Gastroesophageal sphincter (tissue), 4 donors: ENCODE data around the gene GCDH. TPM values are rescaled to one million over a fixed set of nuclear protein-coding genes. Genes with fewer than 3 reads are reported as not detected.

ENCODE experiments used
- ATAC-seq: fragments of 150-250 bp; one replicate; pipeline ENCODE4 v1.9.1; 2016; ENCODE audit warnings: mild to moderate bottlenecking, moderate library complexity
- H3K27ac ChIP-seq, 4 donors: fragments of 200-600 bp; sonication (generic) in 3 of 4; 1 replicate in 3 of 4; 2 replicates in 1 of 4; pipeline ENCODE4 v1.5.1; 2016 to 2019
- H3K27me3 ChIP-seq: fragments of 200-600 bp; sonication (generic); one replicate; pipeline ENCODE4 v1.5.1; 2019
- H3K36me3 ChIP-seq, 2 donors: fragments of 200-600 bp; sonication (generic); one replicate each; pipeline ENCODE4 v1.5.1; 2019; ENCODE audit warnings: control low read depth in 1 of 2
- H3K4me1 ChIP-seq, 3 donors: fragments of 200-600 bp; sonication (generic); 1 replicate in 2 of 3; 2 replicates in 1 of 3; pipeline ENCODE4 v1.5.1; 2016 to 2019; ENCODE audit warnings: control low read depth in 2 of 3
- H3K4me3 ChIP-seq, 2 donors: fragments of 200-600 bp; sonication (generic); one replicate each; pipeline ENCODE4 v1.5.1; 2019; ENCODE audit warnings: mild to moderate bottlenecking in 1 of 2, moderate library complexity in 1 of 2
- H3K9me3 ChIP-seq, 3 donors: fragments of 200-600 bp; sonication (generic); one replicate each; pipeline ENCODE4 v1.5.1; 2017 to 2019; ENCODE audit warnings: control low read depth in 2 of 3
- CTCF ChIP-seq, 4 experiments: fragments of 200-600 bp in 2 of 4; fragments of 450-650 bp in 2 of 4; sonication (generic) in 1 of 4; IDR thresholded peaks; one replicate each; pipeline ENCODE4 v1.5.1; 2017 to 2019; ENCODE audit warnings: antibody characterized with exemption in 4 of 4, mild to moderate bottlenecking in 2 of 4, moderate library complexity in 2 of 4
- EP300 ChIP-seq: sonication (generic); formaldehyde crosslinking; IDR thresholded peaks from one replicate; pipeline ENCODE4 v1.6.1; 2017; ENCODE audit warnings: antibody characterized with exemption, mild to moderate bottlenecking
- POLR2A ChIP-seq, 2 donors: fragments of 450-650 bp; IDR thresholded peaks; one replicate each; pipeline ENCODE4 v1.6.1; 2017; ENCODE audit warnings: antibody characterized with exemption in 2 of 2, mild to moderate bottlenecking in 2 of 2, moderate library complexity in 1 of 2
- POLR2AphosphoS5 ChIP-seq: sonication (generic); formaldehyde crosslinking; IDR thresholded peaks from one replicate; pipeline ENCODE4 v1.6.1; 2017; ENCODE audit warnings: antibody characterized with exemption
- WGBS, 2 donors: methylation state at CpG; one replicate each; pipeline ENCODE4 v1.1.5; 2018; ENCODE audit warnings: low coverage in 1 of 2; 5-methylcytosine and 5-hydroxymethylcytosine counted together
- total RNA-seq, 4 donors: library from RNA; depleted of rRNA; stranded (reverse); fragments of >200 nt; gene quantifications; one replicate each; pipeline ENCODE4 v1.1.0, GENCODE V29; 2016

GCDH gene
- total RNA-seq, 4 donors from 2014 or later: 46.7 to 87.6 (median 56.3) TPM

- Histone ChIP-seq H3K27ac (peak overlapping the region; percentile 67 to 92 (median 88)), H3K9me3 (no peaks in the 10 kb centered on the region), H3K4me3 (peak overlapping the region; percentile 73 to 90), H3K4me1 (peaks cover 0 to 24% (median 16%) of the 10 kb centered on the region in 3 donors), H3K36me3 (peaks cover 0 to 38% of the 10 kb centered on the region in 2 donors), H3K27me3 (peaks cover 4% of the 10 kb centered on the region)
- WGBS, 2 donors: no CpG with 5 or more reads among the region's 26 CpGs
- no peak for TF ChIP-seq EP300
- TF ChIP-seq POLR2AphosphoS5: no peak
- no peak for TF ChIP-seq CTCF (IDR thresholded peaks at IDR 0.05)
- no peak for TF ChIP-seq POLR2A (IDR thresholded peaks at IDR 0.05)
- ATAC-seq: no peak
These were observed 627 bp downstream of the GCDH start for GRCh38 chr19:12891553-12892021.

- H3K4me3 ChIP-seq: no peak overlapping the region
- peaks cover 0 to 58% of the 10 kb centered on the region in 2 donors for H3K36me3 ChIP-seq
- H3K27me3 ChIP-seq: no peaks in the 10 kb centered on the region
- ATAC-seq: no peak
- H3K4me1 ChIP-seq: peaks cover 0 to 24% (median 16%) of the 10 kb centered on the region in 3 donors
- no peak overlapping the region for H3K27ac ChIP-seq
- no CpG with 5 or more reads among the region's 5 CpGs for WGBS, 2 donors
- TF ChIP-seq CTCF (IDR thresholded peaks at IDR 0.05): no peak
- H3K9me3 ChIP-seq: no peaks in the 10 kb centered on the region
These were observed 2.6 kb downstream of the GCDH start for GRCh38 chr19:12893582-12893981.

- no peak overlapping the region for H3K4me3 ChIP-seq
- H3K9me3 ChIP-seq: no peaks in the 10 kb centered on the region
- no peak for ATAC-seq
- H3K36me3 ChIP-seq: peaks cover 0 to 81% of the 10 kb centered on the region in 2 donors
- H3K27me3 ChIP-seq: no peaks in the 10 kb centered on the region
- H3K27ac ChIP-seq: no peak overlapping the region
- TF ChIP-seq POLR2AphosphoS5 (no peak), POLR2A (IDR thresholded peaks at IDR 0.05) (no peak), EP300 (no peak), CTCF (IDR thresholded peaks at IDR 0.05) (no peak)
- peaks cover 0 to 15% (median 10%) of the 10 kb centered on the region in 3 donors for H3K4me1 ChIP-seq
- 100% methylated on average over 2 of the region's 17 CpGs; no CpG with 5 or more reads in 1 of the 2 donors for whole genome bisulfite sequencing, 2 donors
These were observed 5.5 kb downstream of the GCDH start for GRCh38 chr19:12896460-12896859.

GRCh38 chr19:12899891-12900518 lies 9.0 kb downstream of the GCDH start:
- WGBS, 2 donors: 90 to 100% methylated on average over 1 to 3 of the region's 10 CpGs
- no peak for TF ChIP-seq CTCF (IDR thresholded peaks at IDR 0.05)
- H3K4me1 ChIP-seq: no peaks in the 10 kb centered on the region
- H3K27me3 ChIP-seq: no peaks in the 10 kb centered on the region
- no peak overlapping the region for H3K27ac ChIP-seq
- H3K4me3 ChIP-seq: no peak overlapping the region
- ATAC-seq: no peak
- H3K36me3 ChIP-seq: peaks cover 0 to 73% of the 10 kb centered on the region in 2 donors
- H3K9me3 ChIP-seq: no peaks in the 10 kb centered on the region

GRCh38 chr19:12907166-12907565 lies 16.2 kb downstream of the GCDH start:
- H3K4me1 ChIP-seq: peaks cover 0 to 6% (median 0%) of the 10 kb centered on the region in 3 donors
- no peak for TF ChIP-seq POLR2A (IDR thresholded peaks at IDR 0.05)
- no peak for TF ChIP-seq CTCF (IDR thresholded peaks at IDR 0.05)
- TF ChIP-seq POLR2AphosphoS5: no peak
- TF ChIP-seq EP300: no peak
- no peak overlapping the region for H3K4me3 ChIP-seq
- ATAC-seq: no peak
- H3K36me3 ChIP-seq: peaks cover 0 to 9% of the 10 kb centered on the region in 2 donors
- H3K27me3 ChIP-seq: no peaks in the 10 kb centered on the region
- no peaks in the 10 kb centered on the region for H3K9me3 ChIP-seq
- no peak overlapping the region for H3K27ac ChIP-seq
- WGBS, 2 donors: 67 to 93% methylated on average over 1 to 6 of the region's 9 CpGs
